OCI-LY7 (cell line): ENCODE data around the gene SPATA22.

Experiments
- CTCF ChIP-seq: fragments of 200-600 bp; sonication (generic); conservative IDR thresholded peaks from 2 replicates; pipeline ENCODE4 v1.5.1; 2014; ENCODE audit warnings: mild to moderate bottlenecking, antibody characterized with exemption, low read length, moderate library complexity, mixed read lengths
- EZH2phosphoT487 ChIP-seq: fragments of 200-600 bp; sonication (generic); IDR thresholded peaks from 2 replicates; pipeline ENCODE4 v1.6.1; 2018; ENCODE audit warnings: low read depth, borderline replicate concordance, mild to moderate bottlenecking, mixed run types, antibody characterized with exemption, low read length, moderate library complexity, mixed read lengths

GRCh38 chr17:3510090-3510489, 38.5 kb upstream of the SPATA22 start:
- TF ChIP-seq CTCF (no peak), EZH2phosphoT487 (no peak)
